GM23248 (cell line): ENCODE measurements around the gene GDI1. TPM values are rescaled to one million over a fixed set of nuclear protein-coding genes. Genes with fewer than 3 reads are reported as not detected.

Experiments
- DNase-seq: peaks from one replicate; pipeline ENCODE4 v3.0.0-alpha.2; 2015
- H2AFZ ChIP-seq: fragments of 200-600 bp; sonication (generic); 2 replicates; pipeline ENCODE4 v1.6.1; 2016; ENCODE audit warnings: antibody characterized with exemption
- H3F3A ChIP-seq: fragments of 200-600 bp; sonication (generic); 2 replicates; pipeline ENCODE4 v1.6.1; 2016; ENCODE audit warnings: mild to moderate bottlenecking, antibody characterized with exemption, mixed run types; ENCODE audit not compliant: insufficient read depth
- H3K27ac ChIP-seq: fragments of 200-600 bp; sonication (generic); 2 replicates; pipeline ENCODE4 v1.5.1; 2016; ENCODE audit warnings: mild to moderate bottlenecking
- H3K27me3 ChIP-seq: fragments of 200-600 bp; sonication (generic); replicated peaks from 2 replicates; pipeline ENCODE4 v1.6.1; 2016; ENCODE audit warnings: mild to moderate bottlenecking; ENCODE audit not compliant: insufficient read depth
- H3K36me3 ChIP-seq: fragments of 200-600 bp; sonication (generic); 2 replicates; pipeline ENCODE4 v1.6.1; 2016; ENCODE audit warnings: low read depth, mild to moderate bottlenecking
- H3K4me1 ChIP-seq: fragments of 200-600 bp; sonication (generic); 2 replicates; pipeline ENCODE4 v1.6.1; 2016; ENCODE audit warnings: mild to moderate bottlenecking; ENCODE audit not compliant: insufficient read depth
- H3K4me2 ChIP-seq: fragments of 200-600 bp; sonication (generic); one replicate; pipeline ENCODE4 v1.6.1; 2016; ENCODE audit warnings: mild to moderate bottlenecking; ENCODE audit not compliant: unreplicated experiment
- H3K4me3 ChIP-seq: fragments of 200-600 bp; sonication (generic); 2 replicates; pipeline ENCODE4 v1.5.1; 2016; ENCODE audit warnings: mild to moderate bottlenecking
- H3K79me2 ChIP-seq: fragments of 200-600 bp; sonication (generic); 2 replicates; pipeline ENCODE4 v1.6.1; 2016; ENCODE audit warnings: mild to moderate bottlenecking; ENCODE audit not compliant: insufficient read depth
- H3K9ac ChIP-seq: fragments of 200-600 bp; sonication (generic); 2 replicates; pipeline ENCODE4 v1.6.1; 2016; ENCODE audit warnings: mild to moderate bottlenecking
- H3K9me2 ChIP-seq: fragments of 200-600 bp; sonication (generic); 2 replicates; pipeline ENCODE4 v1.6.1; 2016; ENCODE audit warnings: mixed run types, mild to moderate bottlenecking, moderate library complexity; ENCODE audit not compliant: insufficient read depth
- H3K9me3 ChIP-seq: fragments of 200-600 bp; sonication (generic); one replicate; pipeline ENCODE4 v1.6.1; 2017; ENCODE audit warnings: low read depth
- H4K20me1 ChIP-seq: fragments of 200-600 bp; sonication (generic); 2 replicates; pipeline ENCODE4 v1.6.0; 2016; ENCODE audit not compliant: insufficient read depth
- EZH2 ChIP-seq: fragments of 200-600 bp; sonication (generic); IDR thresholded peaks from 2 replicates; pipeline ENCODE4 v1.6.1; 2018; ENCODE audit warnings: antibody characterized with exemption, mild to moderate bottlenecking; ENCODE audit not compliant: insufficient read depth, poor library complexity, severe bottlenecking
- EZH2phosphoT487 ChIP-seq: fragments of 200-600 bp; sonication (generic); IDR thresholded peaks from 2 replicates; pipeline ENCODE4 v1.6.1; 2018; ENCODE audit warnings: antibody characterized with exemption, moderate library complexity, mild to moderate bottlenecking, low read depth; ENCODE audit not compliant: insufficient read depth
- WGBS, 2 experiments: methylation state at CpG; one replicate each; pipeline ENCODE4 v1.1.6; 2015 to 2017; ENCODE audit warnings: low lambda C conversion rate in 2 of 2, low coverage in 1 of 2; ENCODE audit errors: missing lambda C conversion rate in 2 of 2; 5-methylcytosine and 5-hydroxymethylcytosine counted together
- in situ Hi-C: fragments of 300-500 bp; cut with MboI; formaldehyde crosslinking; loops from 2 replicates; pipeline ENCODE4 v1.15.0; 2020
- polyA plus RNA-seq: library from polyadenylated mRNA; unstranded; fragments of >200 nt; fragmentation: Nextera tagmentation; extraction: Ambion mirVana; gene quantifications from 2 replicates; pipeline ENCODE4 v1.2.1, GENCODE V29; 2016
- total RNA-seq: library from RNA; depleted of rRNA; stranded (reverse); fragments of >200 nt; shearing (Covaris generic); gene quantifications from 2 replicates; pipeline ENCODE4 v1.2.3, GENCODE V29; 2014

The GDI1 gene
- total and polyA plus RNA-seq, 2 experiments from 2014 or later: 87.1 to 196 TPM

- Histone ChIP-seq H3K4me1 (peaks cover 6% of the 10 kb centered on the region; the same call in 1 of the 2 replicates), H3K27me3 (no peaks in the 10 kb centered on the region), H3K9ac (peak overlapping the region; percentile 93), H3K79me2 (peaks cover 31% of the 10 kb centered on the region), H3K4me2 (peak overlapping the region; percentile 84), H3K36me3 (no peaks in the 10 kb centered on the region), H3K4me3 (peak overlapping the region; percentile 84), H3K9me2 (no peaks in the 10 kb centered on the region), H2AFZ (peak overlapping the region; percentile 70), H4K20me1 (no peaks in the 10 kb centered on the region), H3F3A (no peaks in the 10 kb centered on the region), H3K27ac (peak overlapping the region; percentile 82), H3K9me3 (no peaks in the 10 kb centered on the region)
- in situ Hi-C loops: no loop called here
- 19 to 28% methylated on average over 8 to 10 of the region's 10 CpGs for WGBS, 2 experiments
- DNase-seq: no peak
- TF ChIP-seq EZH2phosphoT487 (no peak), EZH2 (no peak)
Measured at GRCh38 chrX:154408659-154409221, 28.2 kb upstream of the GDI1 start.

GRCh38 chrX:154409222-154409871 is 27.6 kb upstream of the GDI1 start, which contains the start of gene DNASE1L1:
Gene DNASE1L1, minus strand, starts transcription at chrX:154409254. Its CDS starts 3,686 bp downstream, at chrX:154405568.
- H2AFZ ChIP-seq: peak within 1 kb of the TSS; percentile 70
- peak within 1 kb of the TSS; percentile 93 for H3K9ac ChIP-seq

GRCh38 chrX:154411981-154412340 is 25.0 kb upstream of the GDI1 start:
- Histone ChIP-seq H3K9me3 (no peaks in the 10 kb centered on the region), H3K9me2 (no peaks in the 10 kb centered on the region), H2AFZ (peak overlapping the region; percentile 76), H4K20me1 (no peaks in the 10 kb centered on the region), H3K4me2 (peak overlapping the region; percentile 73), H3K4me1 (peaks cover 6% of the 10 kb centered on the region; the same call in 1 of the 2 replicates), H3K27ac (peak overlapping the region; percentile 76), H3K79me2 (peaks cover 31% of the 10 kb centered on the region), H3K9ac (peak overlapping the region; percentile 80), H3K4me3 (peak overlapping the region; percentile 79), H3K27me3 (no peaks in the 10 kb centered on the region), H3F3A (no peaks in the 10 kb centered on the region), H3K36me3 (no peaks in the 10 kb centered on the region)
- peak; percentile 71 for DNase-seq
- TF ChIP-seq EZH2phosphoT487 (no peak), EZH2 (no peak)
- 0 to 3% methylated on average over 6 to 12 of the region's 29 CpGs for WGBS, 2 experiments
- in situ Hi-C loops: no loop called here

More at GRCh38 chrX:154409222-154409871, 27.6 kb upstream of the GDI1 start, which contains the start of gene DNASE1L1:
- H3K27me3 ChIP-seq: no peaks in the 10 kb centered on the region
- no peaks in the 10 kb centered on the region for H3K9me2 ChIP-seq
- H3K36me3 ChIP-seq: no peaks in the 10 kb centered on the region
- peak; percentile 91 for DNase-seq
- H3K9me3 ChIP-seq: no peaks in the 10 kb centered on the region
- in situ Hi-C loops: no loop called here
- peak within 1 kb of the TSS; percentile 82 for H3K27ac ChIP-seq
- peaks cover 6% of the 10 kb centered on the region; the same call in 1 of the 2 replicates for H3K4me1 ChIP-seq
- TF ChIP-seq EZH2 (no peak), EZH2phosphoT487 (no peak)
- peak within 1 kb of the TSS; percentile 84 for H3K4me3 ChIP-seq
- 12 to 44% methylated on average over 7 to 10 of the region's 26 CpGs for WGBS, 2 experiments
- no peaks in the 10 kb centered on the region for H3F3A ChIP-seq
- peak within 1 kb of the TSS; percentile 84 for H3K4me2 ChIP-seq
- no peaks in the 10 kb centered on the region for H4K20me1 ChIP-seq
- peaks cover 31% of the 10 kb centered on the region for H3K79me2 ChIP-seq

GRCh38 chrX:154412468-154412867 is 24.5 kb upstream of the GDI1 start:
- H2AFZ ChIP-seq: peak overlapping the region; percentile 76
- H3K4me1 ChIP-seq: peaks cover 6% of the 10 kb centered on the region; the same call in 1 of the 2 replicates
- no peaks in the 10 kb centered on the region for H3F3A ChIP-seq
- 39 to 43% methylated on average over 4 of the region's 4 CpGs for WGBS, 2 experiments
- no peaks in the 10 kb centered on the region for H3K9me2 ChIP-seq
- DNase-seq: peak; percentile 19
- no peaks in the 10 kb centered on the region for H3K36me3 ChIP-seq
- H3K9ac ChIP-seq: peak overlapping the region; percentile 80
- TF ChIP-seq EZH2: no peak
- no peak for TF ChIP-seq EZH2phosphoT487
- H3K9me3 ChIP-seq: no peaks in the 10 kb centered on the region
- in situ Hi-C loops: no loop called here
- peak overlapping the region; percentile 79 for H3K4me3 ChIP-seq
- peak overlapping the region; percentile 76 for H3K27ac ChIP-seq
- no peaks in the 10 kb centered on the region for H3K27me3 ChIP-seq
- H4K20me1 ChIP-seq: no peaks in the 10 kb centered on the region
- peaks cover 28% of the 10 kb centered on the region for H3K79me2 ChIP-seq
- H3K4me2 ChIP-seq: peak overlapping the region; percentile 73
